Parathyroid adenoma (tissue), 2 donors: ENCODE measurements around the gene FNDC3B.

Source experiments
- H2AFZ ChIP-seq: fragments of 300-600 bp; sonication (generic); one replicate; pipeline ENCODE4 v1.7.0; 2017; ENCODE audit warnings: antibody characterized with exemption, mild to moderate bottlenecking
- H3K27ac ChIP-seq: fragments of 300-600 bp; sonication (generic); one replicate; pipeline ENCODE4 v1.7.0; 2017
- H3K27me3 ChIP-seq: fragments of 300-600 bp; sonication (generic); one replicate; pipeline ENCODE4 v1.7.0; 2017; ENCODE audit warnings: low read length; ENCODE audit not compliant: control insufficient read depth, insufficient read depth
- H3K36me3 ChIP-seq: fragments of 300-600 bp; sonication (generic); one replicate; pipeline ENCODE4 v1.7.0; 2017; ENCODE audit warnings: low read length; ENCODE audit not compliant: control insufficient read depth, insufficient read depth
- H3K4me1 ChIP-seq: fragments of 300-600 bp; sonication (generic); one replicate; pipeline ENCODE4 v1.7.0; 2017; ENCODE audit warnings: control low read depth
- H3K4me2 ChIP-seq: fragments of 300-600 bp; sonication (generic); one replicate; pipeline ENCODE4 v1.7.0; 2017; ENCODE audit warnings: low read length
- H3K4me3 ChIP-seq: fragments of 300-600 bp; sonication (generic); one replicate; pipeline ENCODE4 v1.7.0; 2017; ENCODE audit warnings: low read depth, low read length
- H3K79me2 ChIP-seq: fragments of 300-600 bp; sonication (generic); one replicate; pipeline ENCODE4 v1.7.0; 2017; ENCODE audit warnings: control low read depth
- H3K9ac ChIP-seq: fragments of 300-600 bp; sonication (generic); one replicate; pipeline ENCODE4 v1.7.0; 2017; ENCODE audit warnings: mild to moderate bottlenecking
- H3K9me3 ChIP-seq: fragments of 300-600 bp; sonication (generic); one replicate; pipeline ENCODE4 v1.7.0; 2017; ENCODE audit warnings: low read length; ENCODE audit not compliant: control insufficient read depth
- CTCF ChIP-seq: fragments of 300-600 bp; sonication (generic); IDR thresholded peaks from one replicate; pipeline ENCODE4 v1.7.0; 2017; ENCODE audit warnings: antibody characterized with exemption, mild to moderate bottlenecking
- donor health status: primary hyperparathyroidism.

The FNDC3B gene

GRCh38 chr3:172119266-172119969 lies 80.0 kb downstream of the FNDC3B start:
- TF ChIP-seq CTCF, result no peak
- Histone ChIP-seq H3K79me2 (peaks cover 47% of the 10 kb centered on the region), H3K4me1 (no peaks in the 10 kb centered on the region), H3K36me3 (no peaks in the 10 kb centered on the region), H3K27me3 (no peaks in the 10 kb centered on the region), H3K4me2 (no peak overlapping the region), H3K9ac (no peak overlapping the region), H3K4me3 (no peak overlapping the region), H2AFZ (no peak overlapping the region), H3K27ac (no peak overlapping the region), H3K9me3 (no peaks in the 10 kb centered on the region)

- no peaks in the 10 kb centered on the region for H3K36me3 ChIP-seq
- H3K79me2 ChIP-seq, result peaks cover 51% of the 10 kb centered on the region
- no peak overlapping the region for H3K4me2 ChIP-seq
- TF ChIP-seq CTCF, result no peak
- no peak overlapping the region for H3K9ac ChIP-seq
- no peak overlapping the region for H2AFZ ChIP-seq
- no peaks in the 10 kb centered on the region for H3K9me3 ChIP-seq
- no peak overlapping the region for H3K27ac ChIP-seq
- H3K27me3 ChIP-seq, result no peaks in the 10 kb centered on the region
- H3K4me3 ChIP-seq, result no peak overlapping the region
- peaks cover 2% of the 10 kb centered on the region for H3K4me1 ChIP-seq
Measured at GRCh38 chr3:172120912-172121311, 81.5 kb downstream of the FNDC3B start.

GRCh38 chr3:172121981-172122380 lies 82.6 kb downstream of the FNDC3B start:
- Histone ChIP-seq H3K79me2 (peaks cover 44% of the 10 kb centered on the region), H3K27me3 (no peaks in the 10 kb centered on the region), H3K4me3 (no peak overlapping the region), H3K4me2 (no peak overlapping the region), H3K36me3 (no peaks in the 10 kb centered on the region), H3K27ac (no peak overlapping the region), H3K9me3 (no peaks in the 10 kb centered on the region), H2AFZ (no peak overlapping the region), H3K4me1 (peaks cover 2% of the 10 kb centered on the region), H3K9ac (no peak overlapping the region)
- no peak for TF ChIP-seq CTCF

- no peak for TF ChIP-seq CTCF
- H3K9ac ChIP-seq, result no peak overlapping the region
- H3K36me3 ChIP-seq, result no peaks in the 10 kb centered on the region
- no peaks in the 10 kb centered on the region for H3K27me3 ChIP-seq
- H2AFZ ChIP-seq, result no peak overlapping the region
- H3K4me2 ChIP-seq, result no peak overlapping the region
- H3K79me2 ChIP-seq, result peaks cover 36% of the 10 kb centered on the region
- peaks cover 2% of the 10 kb centered on the region for H3K4me1 ChIP-seq
- H3K4me3 ChIP-seq, result no peak overlapping the region
- no peaks in the 10 kb centered on the region for H3K9me3 ChIP-seq
- no peak overlapping the region for H3K27ac ChIP-seq
Measured at GRCh38 chr3:172124271-172124670, 84.9 kb downstream of the FNDC3B start.

GRCh38 chr3:172125053-172125452 lies 85.7 kb downstream of the FNDC3B start:
- Histone ChIP-seq H3K4me1 (peaks cover 2% of the 10 kb centered on the region), H3K4me2 (no peak overlapping the region), H3K27ac (no peak overlapping the region), H3K9ac (no peak overlapping the region), H3K79me2 (peaks cover 29% of the 10 kb centered on the region), H3K4me3 (no peak overlapping the region), H3K27me3 (no peaks in the 10 kb centered on the region), H3K36me3 (no peaks in the 10 kb centered on the region), H2AFZ (no peak overlapping the region), H3K9me3 (no peaks in the 10 kb centered on the region)
- TF ChIP-seq CTCF, result no peak
